Uterus (tissue), 4 donors: Measurements from ENCODE around the gene KREMEN2. TPM values are rescaled to one million over a fixed set of nuclear protein-coding genes. Genes with fewer than 3 reads are reported as not detected.

Experiments used
- DNase-seq, 2 donors: peaks; one replicate each; pipeline ENCODE4 v3.0.0-alpha.2; 2019 to 2020
- H3K27ac ChIP-seq, 2 donors: fragments of 200-600 bp; sonication (generic); 1 replicate in 1 of 2; 2 replicates in 1 of 2; pipeline ENCODE4 v1.5.1; 2016 to 2018
- H3K27me3 ChIP-seq, 2 donors: fragments of 200-600 bp; sonication (generic); one replicate each; pipeline ENCODE4 v1.5.1; 2018 to 2019; ENCODE audit warnings: control low read depth in 1 of 2
- H3K36me3 ChIP-seq, 2 donors: fragments of 200-600 bp; sonication (generic); one replicate each; pipeline ENCODE4 v1.5.1; 2019; ENCODE audit warnings: control low read depth in 1 of 2
- H3K4me1 ChIP-seq, 2 donors: fragments of 200-600 bp; sonication (generic); one replicate each; pipeline ENCODE4 v1.5.1; 2018 to 2019; ENCODE audit warnings: control low read depth in 1 of 2
- H3K4me3 ChIP-seq, 2 donors: fragments of 200-600 bp; sonication (generic); 1 replicate in 1 of 2; 2 replicates in 1 of 2; pipeline ENCODE4 v1.5.1; 2018 to 2019; ENCODE audit warnings: mild to moderate bottlenecking in 1 of 2
- H3K9me3 ChIP-seq, 2 donors: fragments of 200-600 bp; sonication (generic); one replicate each; pipeline ENCODE4 v1.5.1; 2019; ENCODE audit warnings: control low read depth in 1 of 2
- CTCF ChIP-seq, 4 experiments: fragments of 200-600 bp in 2 of 4; fragments of 450-650 bp in 2 of 4; sonication (generic) in 2 of 4; IDR thresholded peaks; one replicate each; pipeline ENCODE4 v1.5.1; 2016 to 2019; ENCODE audit warnings: antibody characterized with exemption in 4 of 4, mild to moderate bottlenecking in 2 of 4, moderate library complexity in 1 of 4
- POLR2A ChIP-seq, 2 donors: fragments of 450-650 bp; IDR thresholded peaks; one replicate each; pipeline ENCODE4 v1.6.1; 2016; ENCODE audit warnings: antibody characterized with exemption in 2 of 2, mild to moderate bottlenecking in 1 of 2, moderate library complexity in 1 of 2
- intact Hi-C: fragments of 100-400 bp; cut with DNase I; formaldehyde crosslinking; loops from one replicate; pipeline ENCODE4 v1.15.1; 2023; ENCODE audit warnings: low total_unique reads
- total RNA-seq, 4 donors: library from RNA; depleted of rRNA in 3 of 4; stranded (reverse); fragments of >200 nt in 3 of 4; gene quantifications; one replicate each; pipeline versions ENCODE4 v1.1.0 to v1.2.4, GENCODE V29; 2014 to 2023
- donor health status: DM: yes; HTN: yes; CAD: no.

The KREMEN2 gene
- total RNA-seq, 4 donors from 2014 or later = 0.41 TPM; not detected in 3

- intact Hi-C loops = no loop called here
These were observed 19.6 kb downstream of the KREMEN2 start for GRCh38 chr16:2983706-2984136.

GRCh38 chr16:2985462-2985861 lies 21.4 kb downstream of the KREMEN2 start:
- peaks cover 0 to 6% of the 10 kb centered on the region in 2 donors for H3K4me1 ChIP-seq
- intact Hi-C loops = no loop called here

More at GRCh38 chr16:2983706-2984136, 19.6 kb downstream of the KREMEN2 start:
- DNase-seq = peak; percentile 63 to 85
- TF ChIP-seq CTCF (IDR thresholded peaks at IDR 0.05) = peak; percentile 64 to 96 (median 94)
- TF ChIP-seq POLR2A (IDR thresholded peaks at IDR 0.05) = no peak
- no peak overlapping the region for H3K4me3 ChIP-seq
- no peaks in the 10 kb centered on the region for H3K27me3 ChIP-seq
- H3K36me3 ChIP-seq = no peaks in the 10 kb centered on the region
- peaks cover 0 to 13% of the 10 kb centered on the region in 2 donors for H3K4me1 ChIP-seq
- H3K27ac ChIP-seq = no peak overlapping the region
- no peaks in the 10 kb centered on the region for H3K9me3 ChIP-seq

GRCh38 chr16:2985893-2986355 lies 21.8 kb downstream of the KREMEN2 start:
- no peak for TF ChIP-seq POLR2A (IDR thresholded peaks at IDR 0.05)
- TF ChIP-seq CTCF (IDR thresholded peaks at IDR 0.05) = no peak
- no peak overlapping the region for H3K27ac ChIP-seq

More at GRCh38 chr16:2985462-2985861, 21.4 kb downstream of the KREMEN2 start:
- Histone ChIP-seq H3K27me3 (no peaks in the 10 kb centered on the region), H3K9me3 (no peaks in the 10 kb centered on the region), H3K36me3 (no peaks in the 10 kb centered on the region), H3K4me3 (no peak overlapping the region), H3K27ac (no peak overlapping the region)
- TF ChIP-seq POLR2A (IDR thresholded peaks at IDR 0.05) (no peak), CTCF (IDR thresholded peaks at IDR 0.05) (no peak)
- no peak for DNase-seq

GRCh38 chr16:2986623-2987188 lies 22.6 kb downstream of the KREMEN2 start:
- intact Hi-C loops = no loop called here
- Histone ChIP-seq H3K4me1 (peaks cover 0 to 6% of the 10 kb centered on the region in 2 donors), H3K27me3 (no peaks in the 10 kb centered on the region), H3K36me3 (no peaks in the 10 kb centered on the region), H3K27ac (no peak overlapping the region), H3K4me3 (no peak overlapping the region), H3K9me3 (no peaks in the 10 kb centered on the region)
- no peak for TF ChIP-seq CTCF (IDR thresholded peaks at IDR 0.05)
- TF ChIP-seq POLR2A (IDR thresholded peaks at IDR 0.05) = no peak
- DNase-seq = no peak

More at GRCh38 chr16:2985893-2986355, 21.8 kb downstream of the KREMEN2 start:
- no peak for DNase-seq
- Histone ChIP-seq H3K4me1 (peaks cover 0 to 6% of the 10 kb centered on the region in 2 donors), H3K9me3 (no peaks in the 10 kb centered on the region), H3K36me3 (no peaks in the 10 kb centered on the region), H3K4me3 (no peak overlapping the region), H3K27me3 (no peaks in the 10 kb centered on the region)
- intact Hi-C loops = no loop called here

GRCh38 chr16:2987286-2987685 lies 23.2 kb downstream of the KREMEN2 start:
- H3K27ac ChIP-seq = no peak overlapping the region
- intact Hi-C loops = no loop called here
- H3K27me3 ChIP-seq = no peaks in the 10 kb centered on the region
- DNase-seq = no peak
- TF ChIP-seq CTCF (IDR thresholded peaks at IDR 0.05) (no peak), POLR2A (IDR thresholded peaks at IDR 0.05) (no peak)
- peaks cover 0 to 6% of the 10 kb centered on the region in 2 donors for H3K4me1 ChIP-seq
- H3K36me3 ChIP-seq = no peaks in the 10 kb centered on the region
- no peaks in the 10 kb centered on the region for H3K9me3 ChIP-seq
- no peak overlapping the region for H3K4me3 ChIP-seq
